ENCODE results near the gene DDAH1. TPM values are rescaled to one million over a fixed set of nuclear protein-coding genes. Genes with fewer than 3 reads are reported as not detected.

DDAH1 gene
- total and polyA plus RNA-seq, 2 of the 4 experiments (the other 2 are of a cell fraction) = 78.0 to 94.5 TPM

DNA sequence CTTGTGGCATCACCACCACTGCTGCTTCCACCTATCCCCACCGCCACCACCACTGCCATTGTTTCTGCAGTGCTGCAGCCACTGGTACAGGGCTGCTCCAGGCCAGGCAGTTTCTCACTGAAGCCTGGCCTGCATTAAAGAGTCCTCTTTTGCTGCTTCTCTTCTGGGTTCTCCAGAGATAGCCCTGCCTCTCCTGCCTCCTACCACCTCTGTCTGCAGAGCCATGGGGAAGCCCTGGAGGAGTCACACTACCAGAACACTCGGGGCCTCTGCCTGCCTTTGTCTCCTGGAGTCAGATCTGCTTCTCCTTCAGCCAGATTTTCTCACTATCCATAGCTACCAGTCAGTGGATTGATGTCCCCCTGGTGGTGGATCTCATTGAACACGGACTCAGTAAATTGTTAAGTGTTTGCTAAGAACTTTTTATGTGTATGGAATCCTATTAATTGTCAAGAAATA lies 37.7 kb upstream of the DDAH1 start:
- Histone ChIP-seq H2BK120ac (ENCODE audit: low read depth, low read length) (peak overlapping the region; percentile 74; the same call in 1 of the 2 replicates), H3K27me3 (ENCODE audit: control insufficient read depth, insufficient read depth, low read length) (no peaks in the 10 kb centered on the region), H4K91ac (ENCODE audit: insufficient read depth, low read depth, low read length) (peak overlapping the region; percentile 66), H3K27ac (ENCODE audit: insufficient read depth, low read length) (peak overlapping the region; percentile 40), H2AK9ac (replicated peaks; ENCODE audit: low read depth, low read length, poor library complexity) (peak overlapping the region; percentile 6), H2BK15ac (ENCODE audit: low read depth, low read length) (peak overlapping the region; percentile 22; the same call in 1 of the 3 replicates), H2AK5ac (ENCODE audit: low read depth, low read length) (peak overlapping the region; percentile 59), H4K8ac (ENCODE audit: low read depth in 2 of 2, low read length in 2 of 2) (peak overlapping the region in 1 of 2 experiments; percentile 47; a peak in 1 of 4 replicates), H3K4me1 (ENCODE audit: control insufficient read depth, insufficient read depth, low read length) (peaks cover 6% of the 10 kb centered on the region), H4K20me1 (ENCODE audit: insufficient read depth, low read length) (peaks cover 43% of the 10 kb centered on the region), H4K5ac (ENCODE audit: low read depth, low read length) (peak overlapping the region; percentile 36; the same call in 1 of the 2 replicates), H3K4me2 (ENCODE audit: low read depth, low read length) (peak overlapping the region; percentile 51), H3K9ac (ENCODE audit: low read depth, low read length) (peak overlapping the region; percentile 28; the same call in 1 of the 2 replicates), H3K79me1 (ENCODE audit: low read depth in 1 of 2, low read length in 2 of 2) (peaks cover 30 to 74% of the 10 kb centered on the region in 2 experiments), H3K4me3 (ENCODE audit: insufficient read depth, low read depth, low read length) (no peak overlapping the region), H2BK5ac (ENCODE audit: low read depth, low read length, poor library complexity, severe bottlenecking) (peak overlapping the region; percentile 42), H3K9me1 (ENCODE audit: insufficient read depth, low read length) (peaks cover 20% of the 10 kb centered on the region), H2AFZ (replicated peaks; ENCODE audit: low read length, poor library complexity) (peak overlapping the region; percentile 1), H3K14ac (replicated peaks; ENCODE audit: low read depth, low read length) (peak overlapping the region; percentile 84), H2BK20ac (ENCODE audit: low read depth, low read length) (peak overlapping the region; percentile 71), H3K18ac (ENCODE audit: low read depth, low read length) (peak overlapping the region; percentile 49), H3K4ac (ENCODE audit: low read depth, low read length) (peak overlapping the region; percentile 83), H3K23ac (ENCODE audit: low read depth, low read length) (peak overlapping the region; percentile 14; the same call in 1 of the 2 replicates), H3K36me3 (ENCODE audit: control insufficient read depth, insufficient read depth, low read length) (peaks cover 2% of the 10 kb centered on the region; the same call in 1 of the 2 replicates), H3K9me3 (ENCODE audit: control insufficient read depth, insufficient read depth, low read length) (0 out of 2 replicates have a peak, but pooled peaks cover 2% of the 10 kb centered on the region), H3K56ac (ENCODE audit: extremely low read depth, insufficient read depth, low read length) (no peak overlapping the region)
- TF ChIP-seq FOS (IDR thresholded peaks at IDR 0.05; ENCODE audit: low read depth, low read length) (no peak), CTCF (conservative IDR thresholded peaks at IDR 0.05; ENCODE audit: low read depth, low read length) (peak; percentile 64), RAD21 (IDR thresholded peaks at IDR 0.05; ENCODE audit: low read length) (peak; percentile 47), CHD1 (IDR thresholded peaks at IDR 0.05; ENCODE audit: low read depth, low read length) (no peak), SMC3 (IDR thresholded peaks at IDR 0.05; ENCODE audit: low read depth, low read length) (peak; percentile 47; the same call in 1 of the 2 replicates), NFE2L2 (IDR thresholded peaks at IDR 0.05; ENCODE audit: low read depth, low read length) (no peak)
- TF ChIP-seq, protein P1, sequence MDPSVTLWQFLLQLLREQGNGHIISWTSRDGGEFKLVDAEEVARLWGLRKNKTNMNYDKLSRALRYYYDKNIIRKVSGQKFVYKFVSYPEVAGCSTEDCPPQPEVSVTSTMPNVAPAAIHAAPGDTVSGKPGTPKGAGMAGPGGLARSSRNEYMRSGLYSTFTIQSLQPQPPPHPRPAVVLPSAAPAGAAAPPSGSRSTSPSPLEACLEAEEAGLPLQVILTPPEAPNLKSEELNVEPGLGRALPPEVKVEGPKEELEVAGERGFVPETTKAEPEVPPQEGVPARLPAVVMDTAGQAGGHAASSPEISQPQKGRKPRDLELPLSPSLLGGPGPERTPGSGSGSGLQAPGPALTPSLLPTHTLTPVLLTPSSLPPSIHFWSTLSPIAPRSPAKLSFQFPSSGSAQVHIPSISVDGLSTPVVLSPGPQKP (IDR thresholded peaks at IDR 0.05; ENCODE audit: borderline replicate concordance, low read depth, low read length) = no peak
- DNase-seq = peak; percentile 85
- BruUV-seq (replicated peaks) = no TSS peak
- intact Hi-C loops (cut with micrococcal nuclease) (loop anchor here (1.0 kb wide), 1 partner anchor 194 kb away; no protein-coding TSS in a partner anchor), dilution Hi-C loops (cut with HindIII; ENCODE audit: low sequenced_read_pairs, unreplicated experiment) (no loop called here), in situ Hi-C loops (cut with MboI; ENCODE audit: low sequenced_read_pairs) (no loop called here)
- ATAC-seq (ENCODE audit: low read depth) = peak; percentile 76
- CTCF ChIA-PET = interaction anchor here (0.5 to 0.8 kb wide), 4 partner anchors 8 to 194 kb away, joined by 3 to 4 read pairs (median 3); no protein-coding TSS in a partner anchor
- 100% methylated on average over 1 of the region's 3 CpGs; no CpG with 5 or more reads in 1 of the 2 experiments for WGBS, 2 experiments (ENCODE audit: extremely low coverage in 2 of 2, insufficient read length in 1 of 2)
- POLR2A ChIA-PET (ENCODE audit: unreplicated experiment) = interaction anchor here (0.6 kb wide), 1 partner anchor 176 kb away, joined by 7 read pairs; no protein-coding TSS in a partner anchor
